IMR-90 (cell line): ENCODE measurements around the gene VCPKMT. TPM values are rescaled to one million over a fixed set of nuclear protein-coding genes. Genes with fewer than 3 reads are reported as not detected.

Experiments
- ATAC-seq: fragments of 200-7000 bp; cut with Tn5 transposase; 2 replicates; pipeline ENCODE4 v1.9.1; 2020; ENCODE audit warnings: low read depth, mild to moderate bottlenecking, moderate library complexity
- BruUV-seq: library from RNA; stranded (reverse); fragments of 400-500 nt; replicated peaks from 2 replicates; lab custom pipeline; 2021; lab: Mats Ljungman, UMichigan
- CTCF ChIA-PET: fragments of 300-600 bp; formaldehyde crosslinking; extraction: SDS; loops from one replicate; lab custom pipeline; 2021; ENCODE audit warnings: antibody characterized with exemption; lab: Yijun Ruan, JAX
- POLR2A ChIA-PET: fragments of 300-600 bp; sonication (Branson Sonifier 250); formaldehyde crosslinking; loops from one replicate; lab custom pipeline; 2022; ENCODE audit warnings: antibody characterized with exemption; ENCODE audit not compliant: unreplicated experiment; lab: Charles Lee
- DNase-seq: peaks from one replicate; pipeline ENCODE4 v3.0.0; 2013
- H2AFZ ChIP-seq: replicated peaks from 2 replicates; pipeline ENCODE3; 2013; ENCODE audit warnings: low read length, mild to moderate bottlenecking; ENCODE audit not compliant: poor library complexity
- H2AK5ac ChIP-seq: 2 replicates; pipeline ENCODE4 v1.6.1; 2013; ENCODE audit warnings: low read depth, low read length, inconsistent platforms
- H2AK9ac ChIP-seq: replicated peaks from 2 replicates; pipeline ENCODE3; 2013; ENCODE audit warnings: mild to moderate bottlenecking, low read depth, low read length, moderate library complexity; ENCODE audit not compliant: poor library complexity
- H2BK120ac ChIP-seq: 2 replicates; pipeline ENCODE4 v1.6.1; 2013; ENCODE audit warnings: low read depth, low read length, inconsistent platforms
- H2BK15ac ChIP-seq: 3 replicates; pipeline ENCODE4 v1.6.1; 2013; ENCODE audit warnings: low read depth, low read length, inconsistent platforms
- H2BK20ac ChIP-seq: 2 replicates; pipeline ENCODE4 v1.6.1; 2013; ENCODE audit warnings: low read depth, mild to moderate bottlenecking, inconsistent platforms, low read length, moderate library complexity
- H2BK5ac ChIP-seq: 2 replicates; pipeline ENCODE4 v1.6.1; 2013; ENCODE audit warnings: mild to moderate bottlenecking, low read depth, low read length, inconsistent platforms; ENCODE audit not compliant: poor library complexity, severe bottlenecking
- H3K14ac ChIP-seq: replicated peaks from 2 replicates; pipeline ENCODE4 v1.6.1; 2013; ENCODE audit warnings: low read depth, low read length, inconsistent platforms
- H3K18ac ChIP-seq: 2 replicates; pipeline ENCODE4 v1.6.1; 2013; ENCODE audit warnings: low read depth, low read length, control low read depth
- H3K23ac ChIP-seq: 2 replicates; pipeline ENCODE4 v1.6.1; 2013; ENCODE audit warnings: low read depth, low read length, inconsistent platforms
- H3K27ac ChIP-seq: 2 replicates; pipeline ENCODE4 v1.5.1; 2013; ENCODE audit warnings: mild to moderate bottlenecking, control low read depth, low read length; ENCODE audit not compliant: insufficient read depth
- H3K27me3 ChIP-seq: 2 replicates; pipeline ENCODE4 v1.6.1; 2013; ENCODE audit warnings: low read length; ENCODE audit not compliant: control insufficient read depth, insufficient read depth
- H3K36me3 ChIP-seq: 2 replicates; pipeline ENCODE4 v1.6.1; 2013; ENCODE audit warnings: low read length, mixed read lengths; ENCODE audit not compliant: control insufficient read depth, insufficient read depth
- H3K4ac ChIP-seq: 2 replicates; pipeline ENCODE4 v1.6.1; 2013; ENCODE audit warnings: low read depth, low read length, inconsistent platforms
- H3K4me1 ChIP-seq: 2 replicates; pipeline ENCODE4 v1.6.1; 2013; ENCODE audit warnings: low read length, mixed read lengths; ENCODE audit not compliant: control insufficient read depth, insufficient read depth
- H3K4me2 ChIP-seq: 2 replicates; pipeline ENCODE4 v1.6.1; 2013; ENCODE audit warnings: low read depth, mild to moderate bottlenecking, control low read depth, low read length, moderate library complexity
- H3K4me3 ChIP-seq: 2 replicates; pipeline ENCODE4 v1.5.1; 2013; ENCODE audit warnings: low read depth, mild to moderate bottlenecking, control low read depth, low read length, moderate library complexity; ENCODE audit not compliant: insufficient read depth
- H3K56ac ChIP-seq: 2 replicates; pipeline ENCODE4 v1.6.1; 2013; ENCODE audit warnings: low read length, inconsistent platforms; ENCODE audit not compliant: insufficient read depth; ENCODE audit errors: extremely low read depth
- H3K79me1 ChIP-seq, 2 experiments: 2 replicates each; pipeline ENCODE4 v1.6.1; 2013; ENCODE audit warnings: low read length in 2 of 2, inconsistent platforms in 1 of 2, low read depth in 1 of 2
- H3K9ac ChIP-seq: 2 replicates; pipeline ENCODE4 v1.6.1; 2013; ENCODE audit warnings: low read depth, low read length, control low read depth
- H3K9me1 ChIP-seq: 2 replicates; pipeline ENCODE4 v1.6.1; 2013; ENCODE audit warnings: low read length, inconsistent platforms; ENCODE audit not compliant: insufficient read depth
- H3K9me3 ChIP-seq: 2 replicates; pipeline ENCODE4 v1.6.1; 2013; ENCODE audit warnings: low read length; ENCODE audit not compliant: control insufficient read depth, insufficient read depth
- H4K20me1 ChIP-seq: 2 replicates; pipeline ENCODE4 v1.6.1; 2013; ENCODE audit warnings: low read length, inconsistent platforms; ENCODE audit not compliant: insufficient read depth
- H4K5ac ChIP-seq: 2 replicates; pipeline ENCODE4 v1.6.1; 2013; ENCODE audit warnings: mild to moderate bottlenecking, low read depth, low read length, control low read depth
- H4K8ac ChIP-seq, 2 experiments: 2 replicates each; pipeline ENCODE4 v1.6.1; 2013; ENCODE audit warnings: low read depth in 2 of 2, low read length in 2 of 2, control low read depth in 1 of 2, inconsistent platforms in 1 of 2
- H4K91ac ChIP-seq: 2 replicates; pipeline ENCODE4 v1.6.1; 2013; ENCODE audit warnings: low read depth, low read length, inconsistent platforms; ENCODE audit not compliant: insufficient read depth
- BHLHE40 ChIP-seq: fragments of 150-350 bp; IDR thresholded peaks from 2 replicates; pipeline ENCODE4 v1.6.1; 2016; ENCODE audit warnings: mild to moderate bottlenecking, low read depth, low read length
- CEBPB ChIP-seq: IDR thresholded peaks from 2 replicates; pipeline ENCODE4 v1.6.1; 2012; ENCODE audit warnings: low read depth, low read length, improper control_type of control experiment
- CHD1 ChIP-seq: IDR thresholded peaks from 2 replicates; pipeline ENCODE4 v1.6.1; 2012; ENCODE audit warnings: low read depth, low read length, improper control_type of control experiment
- CTCF ChIP-seq: conservative IDR thresholded peaks from 2 replicates; pipeline ENCODE4 v1.5.1; 2012; ENCODE audit warnings: mild to moderate bottlenecking, low read depth, low read length, improper control_type of control experiment
- ELK1 ChIP-seq: fragments of 150-350 bp; IDR thresholded peaks from 2 replicates; pipeline ENCODE4 v1.6.1; 2016; ENCODE audit warnings: low read depth, mild to moderate bottlenecking, low read length, moderate library complexity, borderline replicate concordance
- FOS ChIP-seq: fragments of 150-350 bp; IDR thresholded peaks from 2 replicates; pipeline ENCODE4 v1.6.1; 2016; ENCODE audit warnings: low read depth, low read length
- MAFK ChIP-seq: IDR thresholded peaks from 2 replicates; pipeline ENCODE4 v1.6.1; 2012; ENCODE audit warnings: low read depth, low read length, improper control_type of control experiment
- MAZ ChIP-seq: IDR thresholded peaks from 2 replicates; pipeline ENCODE4 v1.6.1; 2012; ENCODE audit warnings: low read depth, mild to moderate bottlenecking, low read length, improper control_type of control experiment, moderate library complexity, borderline replicate concordance
- MXI1 ChIP-seq: IDR thresholded peaks from 2 replicates; pipeline ENCODE4 v1.6.1; 2012; ENCODE audit warnings: low read depth, mild to moderate bottlenecking, low read length, moderate library complexity, borderline replicate concordance
- NFE2L2 ChIP-seq: fragments of 150-350 bp; IDR thresholded peaks from 2 replicates; pipeline ENCODE4 v1.6.1; 2016; ENCODE audit warnings: low read depth, mild to moderate bottlenecking, low read length
- POLR2A ChIP-seq: IDR thresholded peaks from 2 replicates; pipeline ENCODE4 v1.6.1; 2012; ENCODE audit warnings: mild to moderate bottlenecking, low read depth, low read length
- RAD21 ChIP-seq: IDR thresholded peaks from 2 replicates; pipeline ENCODE4 v1.6.1; 2012; ENCODE audit warnings: low read length, improper control_type of control experiment
- RFX5 ChIP-seq: IDR thresholded peaks from 2 replicates; pipeline ENCODE4 v1.8.0; 2012; ENCODE audit warnings: low read depth, mild to moderate bottlenecking, low read length, moderate library complexity
- SMC3 ChIP-seq: fragments of 150-350 bp; IDR thresholded peaks from 2 replicates; pipeline ENCODE4 v1.6.1; 2016; ENCODE audit warnings: low read depth, mild to moderate bottlenecking, antibody characterized with exemption, low read length, moderate library complexity
- USF2 ChIP-seq: fragments of 150-350 bp; IDR thresholded peaks from 2 replicates; pipeline ENCODE4 v1.6.1; 2017; ENCODE audit warnings: mild to moderate bottlenecking, antibody characterized with exemption, low read length, low read depth
- WGBS, 2 experiments: methylation state at CpG; one replicate each; pipeline versions ENCODE4 v1.1.5 to v1.1.7; 2013; ENCODE audit warnings: missing lambda C conversion rate in 2 of 2; ENCODE audit not compliant: insufficient read length in 1 of 2; ENCODE audit errors: extremely low coverage in 2 of 2; 5-methylcytosine and 5-hydroxymethylcytosine counted together
- dilution Hi-C: fragments of 300-500 bp; cut with HindIII; formaldehyde crosslinking; loops from one replicate; pipeline ENCODE4 v1.14.3; 2018; ENCODE audit warnings: low sequenced_read_pairs; ENCODE audit not compliant: unreplicated experiment
- in situ Hi-C: fragments of 300-500 bp; cut with MboI; formaldehyde crosslinking; loops from 3 replicates; pipeline ENCODE4 v1.14.3; 2019; ENCODE audit warnings: low sequenced_read_pairs, inconsistent platforms, mixed read lengths
- intact Hi-C: fragments of 100-400 bp; cut with micrococcal nuclease; formaldehyde crosslinking; loops from 2 replicates; pipeline ENCODE4 v1.10.0; 2022
- polyA plus RNA-seq, 3 experiments: library from polyadenylated mRNA; depleted of rRNA; stranded (reverse); fragments of >200 nt; gene quantifications; 2 replicates each; pipeline ENCODE4 v1.2.3, GENCODE V29; 2012; ENCODE audit warnings: low replicate concordance in 1 of 3
- total RNA-seq: library from RNA; depleted of rRNA; stranded (reverse); fragments of >200 nt; gene quantifications from 2 replicates; pipeline ENCODE4 v1.2.3, GENCODE V29; 2012

VCPKMT gene
- total and polyA plus RNA-seq, 2 of the 4 experiments (the other 2 are of a cell fraction) = 2.5 to 4.7 TPM

- H3K14ac ChIP-seq = no peak overlapping the region
- no peaks in the 10 kb centered on the region for H3K27me3 ChIP-seq
- H4K8ac ChIP-seq = no peak overlapping the region
- H2BK5ac ChIP-seq = no peak overlapping the region
- H3K79me1 ChIP-seq = no peaks in the 10 kb centered on the region
- no peaks in the 10 kb centered on the region for H3K9me3 ChIP-seq
- no peak for TF ChIP-seq RFX5
- TF ChIP-seq MAFK = no peak
- TF ChIP-seq NFE2L2 = no peak
- TF ChIP-seq MAZ = no peak
- no peak for TF ChIP-seq SMC3
- no peak for TF ChIP-seq CTCF
- TF ChIP-seq ELK1 = no peak
- no peak for TF ChIP-seq USF2
- no peak for TF ChIP-seq BHLHE40
- no peak for TF ChIP-seq CHD1
- no peak for TF ChIP-seq FOS
- TF ChIP-seq CEBPB = no peak
- no peak for TF ChIP-seq MXI1
- no peak for TF ChIP-seq RAD21
- TF ChIP-seq POLR2A = no peak
- no peak overlapping the region for H4K91ac ChIP-seq
- H4K5ac ChIP-seq = no peak overlapping the region
- DNase-seq (no peak), ATAC-seq (no peak)
- no peak overlapping the region for H3K23ac ChIP-seq
- peaks cover 1% of the 10 kb centered on the region; the same call in 1 of the 2 replicates for H3K36me3 ChIP-seq
- WGBS, 2 experiments = no CpG with 5 or more reads among the region's 2 CpGs
- POLR2A ChIA-PET = interaction anchor here (0.6 kb wide), 1 partner anchor 195 kb away, joined by 3 read pairs; the partner anchor contains the start of gene ARF6
- H4K20me1 ChIP-seq = no peaks in the 10 kb centered on the region
- H3K56ac ChIP-seq = no peak overlapping the region
- dilution Hi-C loops = no loop called here
- H3K9me1 ChIP-seq = peaks cover 9% of the 10 kb centered on the region
- CTCF ChIA-PET = interaction anchor here (0.7 to 1.5 kb wide), 2 partner anchors 26 to 226 kb away, joined by 3 read pairs; no protein-coding TSS in a partner anchor
- H3K4me1 ChIP-seq = peaks cover 8% of the 10 kb centered on the region
- no peak overlapping the region for H3K27ac ChIP-seq
- no peak overlapping the region for H2AK9ac ChIP-seq
- H2AK5ac ChIP-seq = no peak overlapping the region
- no peak overlapping the region for H3K4ac ChIP-seq
- H2AFZ ChIP-seq = no peak overlapping the region
- H3K4me3 ChIP-seq = no peak overlapping the region
- H3K9ac ChIP-seq = no peak overlapping the region
- intact Hi-C loops = no loop called here
- no peak overlapping the region for H2BK120ac ChIP-seq
- H3K4me2 ChIP-seq = no peak overlapping the region
- in situ Hi-C loops = no loop called here
- no peak overlapping the region for H3K18ac ChIP-seq
- H2BK15ac ChIP-seq = no peak overlapping the region
- BruUV-seq = no TSS peak
- no peak overlapping the region for H2BK20ac ChIP-seq
Observed at GRCh38 chr14:50088117-50088515, 28.3 kb downstream of the VCPKMT start.
